Effector memory CD8-positive, alpha-beta T cell (primary cell): Measurements from ENCODE around the gene OR1F1.

Experiments
- ATAC-seq: fragments of 150-1000 bp; cut with Tn5 transposase; replicated peaks from 2 replicates; pipeline ENCODE4 v1.10.0; 2021; ENCODE audit warnings: mild to moderate bottlenecking, moderate library complexity
- DNase-seq, 3 experiments: peaks; one replicate each; pipeline ENCODE4 v3.0.0; 2021
- H3K27ac Mint-ChIP-seq, 2 donors: one replicate each; pipeline ENCODE4 v1.8.0; 2022; ENCODE audit warnings: mild to moderate bottlenecking in 2 of 2, mixed read lengths in 2 of 2, moderate library complexity in 2 of 2
- H3K27me3 Mint-ChIP-seq, 2 donors: one replicate each; pipeline ENCODE4 v1.8.0; 2022; ENCODE audit warnings: mixed read lengths in 2 of 2
- H3K36me3 Mint-ChIP-seq: one replicate; pipeline ENCODE4 v1.8.0; 2022; ENCODE audit warnings: mild to moderate bottlenecking, moderate library complexity, mixed read lengths; ENCODE audit not compliant: insufficient read depth
- H3K4me1 Mint-ChIP-seq, 2 donors: one replicate each; pipeline ENCODE4 v1.8.0; 2022; ENCODE audit warnings: low read depth in 2 of 2, mixed read lengths in 2 of 2
- H3K4me3 Mint-ChIP-seq, 2 donors: one replicate each; pipeline ENCODE4 v1.8.0; 2022; ENCODE audit warnings: mild to moderate bottlenecking in 2 of 2, mixed read lengths in 2 of 2, moderate library complexity in 2 of 2
- H3K9me3 Mint-ChIP-seq, 2 donors: one replicate each; pipeline ENCODE4 v1.8.0; 2022; ENCODE audit warnings: mixed read lengths in 2 of 2

Gene OR1F1

GRCh38 chr16:3242709-3243108 is 54.7 kb downstream of the OR1F1 start:
- DNase-seq (no peak), ATAC-seq (no peak)
- Mint-ChIP-seq H3K36me3 (no peaks in the 10 kb centered on the region), H3K27ac (no peak overlapping the region), H3K4me3 (no peak overlapping the region), H3K4me1 (no peaks in the 10 kb centered on the region), H3K27me3 (peaks cover 11 to 62% of the 10 kb centered on the region in 2 donors), H3K9me3 (no peaks in the 10 kb centered on the region)

GRCh38 chr16:3243882-3244281 is 55.9 kb downstream of the OR1F1 start:
- peaks cover 11 to 73% of the 10 kb centered on the region in 2 donors for H3K27me3 Mint-ChIP-seq
- DNase-seq (no peak), ATAC-seq (no peak)
- no peaks in the 10 kb centered on the region for H3K4me1 Mint-ChIP-seq
- no peak overlapping the region for H3K4me3 Mint-ChIP-seq
- no peaks in the 10 kb centered on the region for H3K36me3 Mint-ChIP-seq
- H3K9me3 Mint-ChIP-seq = no peaks in the 10 kb centered on the region
- no peak overlapping the region for H3K27ac Mint-ChIP-seq

GRCh38 chr16:3246002-3246401 is 58.0 kb downstream of the OR1F1 start:
- ATAC-seq = no peak
- DNase-seq = no peak
- Mint-ChIP-seq H3K9me3 (no peaks in the 10 kb centered on the region), H3K27ac (no peak overlapping the region), H3K27me3 (peaks cover 11 to 68% of the 10 kb centered on the region in 2 donors), H3K4me3 (no peak overlapping the region), H3K4me1 (no peaks in the 10 kb centered on the region), H3K36me3 (no peaks in the 10 kb centered on the region)

- Mint-ChIP-seq H3K27ac (no peak overlapping the region), H3K27me3 (peaks cover 11 to 74% of the 10 kb centered on the region in 2 donors), H3K4me1 (no peaks in the 10 kb centered on the region), H3K9me3 (no peaks in the 10 kb centered on the region), H3K36me3 (no peaks in the 10 kb centered on the region), H3K4me3 (no peak overlapping the region)
- ATAC-seq = no peak
- DNase-seq = no peak
Measured at GRCh38 chr16:3246876-3247275, 58.9 kb downstream of the OR1F1 start.

GRCh38 chr16:3248596-3248995 is 60.6 kb downstream of the OR1F1 start:
- Mint-ChIP-seq H3K9me3 (no peaks in the 10 kb centered on the region), H3K27me3 (peaks cover under 1 to 64% of the 10 kb centered on the region in 2 donors), H3K4me1 (no peaks in the 10 kb centered on the region), H3K27ac (no peak overlapping the region), H3K36me3 (no peaks in the 10 kb centered on the region), H3K4me3 (no peak overlapping the region)
- ATAC-seq (no peak), DNase-seq (no peak)

GRCh38 chr16:3249020-3249419 is 61.0 kb downstream of the OR1F1 start:
- ATAC-seq = no peak
- Mint-ChIP-seq H3K27ac (no peak overlapping the region), H3K36me3 (no peaks in the 10 kb centered on the region), H3K4me1 (no peaks in the 10 kb centered on the region), H3K27me3 (peaks cover 0 to 60% of the 10 kb centered on the region in 2 donors), H3K9me3 (no peaks in the 10 kb centered on the region), H3K4me3 (no peak overlapping the region)
- DNase-seq = no peak

GRCh38 chr16:3249451-3249850 is 61.4 kb downstream of the OR1F1 start:
- H3K36me3 Mint-ChIP-seq = no peaks in the 10 kb centered on the region
- H3K4me3 Mint-ChIP-seq = no peak overlapping the region
- no peaks in the 10 kb centered on the region for H3K4me1 Mint-ChIP-seq
- peaks cover 0 to 55% of the 10 kb centered on the region in 2 donors for H3K27me3 Mint-ChIP-seq
- no peaks in the 10 kb centered on the region for H3K9me3 Mint-ChIP-seq
- H3K27ac Mint-ChIP-seq = no peak overlapping the region
- no peak for DNase-seq
- ATAC-seq = no peak

- Mint-ChIP-seq H3K36me3 (no peaks in the 10 kb centered on the region), H3K27ac (no peak overlapping the region), H3K4me3 (no peak overlapping the region), H3K27me3 (peaks cover 5 to 43% of the 10 kb centered on the region in 2 donors), H3K4me1 (no peaks in the 10 kb centered on the region), H3K9me3 (no peaks in the 10 kb centered on the region)
- ATAC-seq = no peak
- DNase-seq = no peak
Measured at GRCh38 chr16:3252967-3253366, 65.0 kb downstream of the OR1F1 start.

- no peak for DNase-seq
- H3K36me3 Mint-ChIP-seq = no peaks in the 10 kb centered on the region
- no peak for ATAC-seq
- H3K9me3 Mint-ChIP-seq = no peaks in the 10 kb centered on the region
- H3K27ac Mint-ChIP-seq = no peak overlapping the region
- no peak overlapping the region for H3K4me3 Mint-ChIP-seq
- no peaks in the 10 kb centered on the region for H3K4me1 Mint-ChIP-seq
- peaks cover 5 to 36% of the 10 kb centered on the region in 2 donors for H3K27me3 Mint-ChIP-seq
Measured at GRCh38 chr16:3254309-3254708, 66.3 kb downstream of the OR1F1 start.
